HG03175 (cell line): Measurements from ENCODE around the gene MYO5B.

Experiments
- ATAC-seq: cut with Tn5 transposase; IDR thresholded peaks from one replicate; pipeline ENCODE4 v1.9.1; 2021; ENCODE audit warnings: mild to moderate bottlenecking, moderate library complexity; ENCODE audit not compliant: unreplicated experiment

MYO5B gene

DNA sequence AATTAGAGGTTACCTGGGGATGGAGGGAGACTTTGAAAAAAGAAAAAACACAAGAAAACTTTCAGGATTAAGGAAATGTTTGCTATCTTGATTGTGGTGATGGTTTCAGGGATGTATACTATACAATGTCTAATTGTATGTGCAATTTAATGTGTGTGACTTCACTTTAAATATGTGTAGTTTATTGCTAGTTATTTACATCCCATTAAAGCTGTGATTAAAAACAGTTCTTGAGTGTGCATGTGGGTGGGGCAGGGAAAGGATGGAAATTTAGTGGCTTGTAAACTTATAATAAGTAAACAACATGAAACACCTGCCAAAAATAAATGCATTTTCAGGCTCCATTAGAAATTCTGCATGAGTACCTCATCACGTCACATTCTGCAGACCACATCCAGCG lies 167.0 kb downstream of the MYO5B start:
- ATAC-seq: no peak

- ATAC-seq: no peak
These were observed 170.5 kb downstream of the MYO5B start for GRCh38 chr18:50024466-50024865.

- no peak for ATAC-seq
These were observed 172.0 kb downstream of the MYO5B start for GRCh38 chr18:50022985-50023384.

DNA sequence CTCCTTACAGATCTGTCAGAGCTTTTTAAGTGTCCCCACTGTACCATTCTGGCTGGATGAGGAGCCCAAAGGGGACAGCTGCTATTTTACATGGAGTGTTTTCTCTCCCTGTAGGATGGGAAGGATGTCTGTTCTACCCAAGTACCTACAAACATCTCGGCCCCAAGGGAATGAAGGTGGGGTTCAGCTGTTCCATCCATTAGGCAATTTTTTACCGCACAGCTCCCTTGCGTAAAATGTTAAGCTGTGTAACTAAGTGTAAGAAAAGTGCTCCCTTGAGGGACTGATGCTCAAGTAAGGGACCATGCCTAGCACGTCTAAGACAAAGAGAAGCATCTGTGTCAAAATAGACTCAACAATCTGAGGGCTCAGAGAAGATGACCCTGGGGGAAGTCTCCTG lies 180.3 kb downstream of the MYO5B start:
- ATAC-seq: no peak

DNA sequence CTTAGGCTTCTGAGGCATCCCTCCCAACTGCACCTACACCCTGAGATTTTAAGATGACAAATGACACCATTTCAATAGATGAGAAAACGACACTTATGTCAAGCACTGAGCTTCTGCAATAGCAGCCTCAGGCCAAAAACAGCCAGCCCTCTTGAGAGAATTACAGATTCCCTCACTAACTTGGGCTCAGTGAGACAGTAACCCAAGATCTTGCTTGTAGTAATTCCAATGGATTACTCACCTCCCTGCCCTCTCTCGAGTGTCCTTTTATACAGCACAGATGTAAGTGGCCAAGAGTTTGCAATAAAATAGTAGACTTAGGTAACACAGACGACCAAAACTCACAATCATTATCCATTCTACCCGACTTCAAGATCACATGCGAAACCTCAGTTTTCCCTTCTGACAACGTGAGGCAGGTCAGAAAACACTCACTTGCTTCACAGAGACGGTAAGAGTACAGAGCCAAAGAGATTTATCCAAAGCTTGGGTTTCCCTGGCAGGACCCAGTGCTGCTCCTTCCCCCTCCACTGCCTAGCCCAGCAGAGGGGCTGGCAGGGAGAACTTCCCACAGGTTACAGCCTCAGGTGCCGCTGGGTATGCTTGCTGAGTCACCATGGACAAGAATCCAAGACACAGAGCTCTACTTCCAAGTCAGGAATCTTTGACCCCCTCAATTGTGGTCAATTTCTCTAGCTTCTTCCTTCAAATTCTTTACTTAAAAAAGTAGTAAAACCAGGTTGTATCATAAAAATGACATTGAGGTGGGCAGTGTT lies 181.4 kb downstream of the MYO5B start:
- no peak for ATAC-seq

- no peak for ATAC-seq
These were observed 183.0 kb downstream of the MYO5B start for GRCh38 chr18:50011813-50012435.

- ATAC-seq: peak; percentile 96
These were observed 185.1 kb downstream of the MYO5B start for GRCh38 chr18:50009773-50010335.

- no peak for ATAC-seq
These were observed 186.6 kb downstream of the MYO5B start for GRCh38 chr18:50008306-50008705.

- ATAC-seq: no peak
These were observed 188.4 kb downstream of the MYO5B start for GRCh38 chr18:50006470-50007046.

DNA sequence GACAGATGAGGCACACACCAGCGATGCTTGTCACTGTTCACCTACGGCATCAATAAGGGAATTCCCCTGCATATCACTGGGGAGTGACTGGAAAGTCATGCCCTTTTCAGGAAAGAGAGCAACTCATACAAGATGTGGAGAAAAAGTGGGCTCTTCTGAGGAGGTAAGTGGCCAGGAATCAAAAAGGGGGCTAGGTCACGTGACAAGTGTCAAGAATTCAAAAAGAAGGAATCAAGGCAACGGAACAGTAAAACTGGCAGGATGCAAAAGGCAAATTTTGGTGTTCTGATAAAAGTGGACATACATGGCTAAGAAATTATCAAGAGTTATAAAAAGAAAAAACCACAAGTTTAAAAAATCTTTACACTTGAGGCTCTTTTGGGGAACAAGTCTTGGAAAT lies 190.9 kb downstream of the MYO5B start:
- no peak for ATAC-seq

GRCh38 chr18:50002781-50003180 lies 192.2 kb downstream of the MYO5B start:
- no peak for ATAC-seq

DNA sequence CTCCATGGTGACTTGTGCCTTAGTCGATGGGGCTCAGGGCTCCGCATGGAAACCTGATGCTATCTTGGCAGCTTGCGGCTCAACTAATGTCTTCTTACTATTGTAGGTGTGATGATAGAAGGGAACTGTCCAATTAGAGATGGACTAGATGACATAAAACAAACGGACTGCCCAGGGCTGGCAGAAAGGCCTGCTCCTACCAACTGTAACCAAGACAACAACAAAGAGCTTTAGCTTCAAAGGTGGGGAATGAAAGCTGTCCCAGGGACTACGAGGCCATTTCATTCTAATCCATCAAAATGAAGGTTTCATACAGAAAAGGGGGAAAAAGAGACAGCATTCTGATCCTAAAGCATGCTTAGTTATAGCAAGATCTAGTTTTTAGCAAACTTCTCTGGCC lies 194.7 kb downstream of the MYO5B start:
- ATAC-seq: no peak

DNA sequence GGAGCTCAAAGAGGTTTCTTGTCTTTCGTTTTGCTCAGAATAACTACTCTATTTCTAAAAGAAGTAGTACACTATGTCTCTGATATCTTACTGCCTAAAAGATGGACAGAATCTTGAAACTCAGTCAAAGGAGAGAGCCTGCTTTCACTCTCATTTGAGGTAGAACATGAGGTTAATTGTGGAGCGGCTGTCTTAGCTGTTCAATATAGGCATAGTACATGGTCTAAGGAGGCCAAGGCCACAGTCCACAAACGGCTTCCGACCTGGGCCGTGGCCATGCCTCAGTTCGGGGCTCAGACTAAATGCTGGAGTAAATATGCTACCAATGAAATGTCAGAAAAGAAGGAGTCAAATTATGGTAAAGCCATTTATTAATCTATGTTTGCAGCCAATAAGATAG lies 195.8 kb downstream of the MYO5B start:
- no peak for ATAC-seq

GRCh38 chr18:49997558-49997957 lies 197.4 kb downstream of the MYO5B start:
- no peak for ATAC-seq

DNA sequence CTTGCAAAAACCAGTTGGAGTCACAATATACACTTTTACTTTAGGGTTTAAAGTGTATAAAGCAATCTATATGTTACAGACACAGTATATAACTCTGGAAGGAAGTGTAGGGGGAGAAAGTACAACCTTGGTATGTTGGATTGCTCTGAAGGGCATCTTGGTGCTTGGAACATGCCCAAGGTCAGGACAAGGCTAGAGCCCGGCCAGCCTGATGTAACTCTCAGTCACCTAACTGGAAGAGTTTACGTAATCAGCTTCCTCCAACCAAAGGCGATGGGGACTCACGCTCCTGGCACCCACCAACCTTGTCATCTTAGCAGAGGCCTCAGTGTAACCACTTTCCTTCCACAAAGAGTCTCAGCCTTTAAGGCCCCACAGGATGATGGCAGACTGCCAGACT lies 200.5 kb downstream of the MYO5B start:
- ATAC-seq: no peak

DNA sequence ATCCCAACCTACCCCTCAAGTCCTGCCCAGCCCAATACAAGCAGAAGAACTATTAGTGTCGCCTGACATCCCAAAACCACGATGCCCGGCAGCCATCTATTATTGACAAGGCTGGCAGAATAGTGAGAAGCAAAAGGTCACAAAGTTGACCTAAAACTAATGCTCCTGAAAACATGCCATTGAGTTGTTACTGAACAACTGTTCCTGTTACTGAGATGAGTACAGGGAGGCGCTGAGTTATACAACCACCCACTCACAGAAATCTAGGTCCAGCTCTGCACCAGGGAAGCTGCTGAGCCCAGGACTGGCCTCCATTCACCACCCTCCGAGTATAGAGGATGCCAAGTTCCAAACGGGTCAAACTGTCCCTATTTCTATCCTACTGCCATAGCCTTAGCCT lies 201.6 kb downstream of the MYO5B start:
- no peak for ATAC-seq

- ATAC-seq: no peak
These were observed 206.2 kb downstream of the MYO5B start for GRCh38 chr18:49988733-49989132.

GRCh38 chr18:49988101-49988500 lies 206.8 kb downstream of the MYO5B start:
- ATAC-seq: no peak

- ATAC-seq: no peak
These were observed 209.7 kb downstream of the MYO5B start for GRCh38 chr18:49985236-49985635.

GRCh38 chr18:49980896-49981295 lies 214.1 kb downstream of the MYO5B start:
- no peak for ATAC-seq

GRCh38 chr18:49976795-49977560 lies 218.0 kb downstream of the MYO5B start:
- no peak for ATAC-seq
